SW480 (cell line): ENCODE measurements around the gene HOXC9.
A peak's percentile ranks its signal among the peaks of the same experiment; 100 is the strongest.

Source experiments
- DNase-seq: peaks from one replicate; pipeline ENCODE4 v3.0.0-alpha.2; 2016; ENCODE audit warnings: low spot score

The HOXC9 gene

GRCh38 chr12:53976172-53976822 lies 23.7 kb upstream of the HOXC9 start:
- DNase-seq: no peak

DNA sequence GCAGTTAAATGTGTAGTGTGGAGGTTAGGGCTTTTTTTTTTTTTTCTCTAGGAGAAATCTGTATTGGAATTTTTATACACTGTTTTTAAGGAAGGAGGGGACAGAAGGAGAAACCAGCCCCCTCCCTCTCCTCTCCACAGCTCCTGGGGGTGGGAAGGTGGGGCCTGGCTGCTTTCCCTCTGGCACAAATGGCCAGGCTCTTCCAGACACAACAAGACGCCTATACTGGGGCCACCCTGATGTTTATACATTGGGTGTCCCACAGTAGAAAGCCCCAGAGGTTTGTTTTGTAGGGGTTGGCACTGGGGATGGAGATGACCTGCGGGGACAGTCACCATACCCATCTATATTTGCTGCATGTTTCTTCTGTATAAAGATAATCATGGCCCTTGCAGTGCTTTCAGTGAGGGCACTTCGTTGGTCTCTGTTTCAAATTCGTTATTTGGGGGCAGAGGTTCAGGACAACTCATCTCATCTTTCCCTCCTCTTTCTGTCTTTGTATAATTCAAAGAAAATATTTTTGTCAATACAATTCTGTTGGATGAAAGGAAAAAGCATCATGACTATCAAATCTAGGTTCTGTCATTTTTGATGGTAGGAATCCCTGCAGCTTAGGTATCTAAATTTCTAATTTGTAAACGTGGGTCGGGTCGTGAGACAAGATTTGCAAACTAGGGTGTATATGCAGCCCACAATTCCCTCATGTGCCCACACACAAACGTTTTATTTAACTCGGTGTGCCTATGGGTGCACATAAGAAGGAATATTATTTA lies 23.0 kb upstream of the HOXC9 start:
- DNase-seq: no peak

DNA sequence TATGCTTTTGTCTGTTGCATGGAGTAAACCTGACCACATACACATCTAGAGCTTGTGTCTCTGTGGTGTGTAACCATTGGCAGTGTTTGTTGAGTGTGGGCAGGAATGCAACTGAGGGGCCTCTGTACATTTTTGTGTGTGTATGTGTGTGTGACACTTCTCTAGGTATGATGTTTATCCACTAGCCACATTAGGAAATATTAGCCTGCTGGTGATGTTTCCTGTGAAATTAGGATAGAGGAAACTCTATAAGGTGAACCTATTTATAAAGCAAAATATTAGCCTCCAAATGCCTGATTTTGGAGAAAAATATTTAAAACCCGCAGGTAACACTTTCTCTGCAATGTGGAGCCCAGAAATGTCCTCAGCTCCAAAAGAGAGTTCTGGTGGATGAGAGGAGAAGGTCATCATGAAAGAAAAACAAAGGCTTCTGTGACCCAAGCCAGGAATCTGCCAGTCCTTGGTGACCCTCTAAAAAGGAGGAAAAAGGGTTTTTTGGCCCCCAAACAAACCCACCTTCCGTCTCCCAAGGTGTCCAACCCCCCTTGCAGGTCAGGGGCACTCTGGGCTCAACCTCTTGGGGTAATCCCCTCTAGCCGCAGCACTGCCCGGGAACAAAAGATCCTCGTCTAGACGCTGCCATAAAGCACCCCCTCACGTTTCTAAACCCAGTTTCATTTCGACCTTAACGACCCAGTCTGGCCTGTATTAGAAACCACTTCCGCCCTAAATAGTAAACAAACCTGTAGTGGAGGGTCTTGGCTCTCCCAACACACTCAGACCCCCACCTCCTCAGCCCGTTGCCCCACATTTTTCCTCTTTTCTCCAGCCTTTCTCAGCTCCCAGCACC lies 22.1 kb upstream of the HOXC9 start:
- DNase-seq: peak; percentile 68

DNA sequence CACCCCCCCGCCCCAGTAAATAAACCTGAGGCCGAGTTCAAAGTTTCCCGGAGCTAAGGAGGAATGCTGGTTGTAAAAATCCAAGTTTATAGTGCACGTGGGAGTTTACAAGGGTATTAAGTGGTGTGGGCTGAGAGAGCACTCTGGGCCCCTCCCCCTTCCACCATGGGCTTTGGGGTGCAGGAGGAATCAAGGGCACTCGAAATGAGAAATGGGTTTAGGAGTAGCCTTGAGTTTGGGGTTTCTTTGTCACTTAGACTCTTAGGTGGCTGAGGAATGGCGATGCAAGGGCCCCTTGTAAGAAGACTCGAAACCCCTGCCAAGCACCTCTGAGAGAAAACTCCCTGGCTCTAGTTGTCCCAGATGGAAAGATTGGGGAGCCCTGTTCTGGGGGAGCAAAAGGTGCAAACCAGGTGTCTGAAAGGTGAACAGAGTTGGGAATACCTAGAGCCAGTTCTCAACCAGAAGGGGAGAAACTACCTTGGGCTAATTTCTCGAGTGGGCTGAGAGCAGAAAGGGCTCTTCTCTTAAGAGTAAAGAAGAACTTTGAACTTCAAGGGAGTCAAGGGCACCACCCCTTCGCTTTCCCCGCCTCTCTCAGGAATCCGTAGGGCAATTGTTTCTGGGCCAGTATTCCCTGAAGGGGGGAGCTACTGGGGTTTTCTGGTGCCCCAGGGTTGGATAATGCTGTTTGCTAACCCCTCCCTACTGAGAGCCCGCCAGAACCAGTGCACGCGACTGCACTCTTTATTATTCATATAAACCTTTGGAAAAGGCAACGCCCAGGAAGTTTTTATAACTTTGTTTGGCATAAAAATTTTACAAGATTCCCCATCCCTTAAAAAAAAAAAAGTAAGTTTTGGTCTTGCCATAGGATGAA lies 21.2 kb upstream of the HOXC9 start:
- peak; percentile 88 for DNase-seq

DNA sequence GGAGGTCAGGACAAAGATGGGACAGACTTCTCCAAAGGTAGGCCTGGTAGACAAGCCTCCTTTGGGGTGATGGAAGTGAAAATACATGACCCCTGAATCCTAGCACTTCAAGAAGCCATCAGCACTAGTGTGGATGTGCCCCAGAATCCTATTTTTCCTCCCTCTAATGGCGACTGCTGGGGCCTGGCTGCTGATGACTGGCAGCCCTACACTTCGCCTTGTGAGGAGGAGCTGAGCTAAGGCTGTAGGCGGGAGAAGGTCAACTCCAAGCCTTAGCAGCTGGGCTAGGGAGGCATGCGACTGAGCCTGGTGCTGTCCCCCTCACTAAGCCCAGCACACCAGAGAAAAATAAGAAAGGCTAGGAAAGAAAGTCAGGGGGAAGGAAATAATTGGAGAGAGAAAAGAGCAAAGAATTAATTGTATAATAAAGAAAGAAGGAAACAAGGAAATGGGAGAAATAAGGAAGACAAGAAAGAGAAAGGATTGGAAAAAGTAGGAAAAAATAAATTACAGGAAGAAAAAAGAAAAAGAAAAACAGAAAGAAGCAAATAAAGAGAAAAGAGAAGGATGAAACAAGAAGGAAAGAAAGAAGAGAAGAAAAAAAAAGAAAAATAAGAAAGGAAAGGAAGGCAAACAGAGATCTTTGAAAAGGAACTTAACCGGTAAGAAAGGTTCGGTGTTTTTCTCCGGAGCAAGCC lies 19.7 kb upstream of the HOXC9 start:
- no peak for DNase-seq

DNA sequence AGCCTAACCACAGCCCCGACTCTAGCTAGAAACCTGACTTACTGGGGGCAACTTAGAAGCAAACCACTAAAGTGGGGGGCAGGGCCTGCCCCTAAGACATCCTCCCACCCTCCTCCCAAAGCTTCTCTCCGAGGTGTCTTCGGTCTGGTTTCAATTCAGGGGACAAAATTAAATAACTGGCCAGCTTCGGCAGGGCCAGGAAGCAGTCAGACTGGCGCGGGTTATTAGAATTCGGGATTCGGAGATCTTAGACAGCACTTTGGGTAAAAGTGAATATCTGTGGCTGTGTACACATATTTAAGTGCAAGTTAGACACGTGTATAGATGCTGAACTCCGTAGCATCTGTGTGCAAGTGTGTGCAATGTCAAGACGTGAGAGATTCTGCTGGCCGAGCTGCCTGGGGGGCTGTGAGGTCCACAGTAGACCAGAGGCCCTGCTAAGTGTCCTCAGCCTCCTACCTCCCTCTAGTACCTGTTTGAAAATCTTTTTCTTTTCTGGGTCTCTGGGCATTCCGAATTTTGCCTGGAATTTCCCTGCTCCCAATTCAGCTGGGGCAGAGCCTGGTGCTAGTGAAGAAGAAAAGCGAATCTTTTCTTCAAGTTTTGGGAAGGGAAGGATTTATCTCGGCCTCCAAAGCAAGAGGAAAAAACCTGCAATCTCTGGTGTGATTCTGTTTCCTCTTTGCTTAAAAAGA lies 19.0 kb upstream of the HOXC9 start:
- DNase-seq: no peak

- no peak for DNase-seq
Measured at GRCh38 chr12:53981634-53982565, 18.1 kb upstream of the HOXC9 start.

- DNase-seq: no peak
Measured at GRCh38 chr12:53982648-53983567, 17.1 kb upstream of the HOXC9 start.

GRCh38 chr12:53983568-53983949 lies 16.4 kb upstream of the HOXC9 start:
- DNase-seq: no peak

GRCh38 chr12:53983950-53984572 lies 15.9 kb upstream of the HOXC9 start:
- DNase-seq: no peak

DNA sequence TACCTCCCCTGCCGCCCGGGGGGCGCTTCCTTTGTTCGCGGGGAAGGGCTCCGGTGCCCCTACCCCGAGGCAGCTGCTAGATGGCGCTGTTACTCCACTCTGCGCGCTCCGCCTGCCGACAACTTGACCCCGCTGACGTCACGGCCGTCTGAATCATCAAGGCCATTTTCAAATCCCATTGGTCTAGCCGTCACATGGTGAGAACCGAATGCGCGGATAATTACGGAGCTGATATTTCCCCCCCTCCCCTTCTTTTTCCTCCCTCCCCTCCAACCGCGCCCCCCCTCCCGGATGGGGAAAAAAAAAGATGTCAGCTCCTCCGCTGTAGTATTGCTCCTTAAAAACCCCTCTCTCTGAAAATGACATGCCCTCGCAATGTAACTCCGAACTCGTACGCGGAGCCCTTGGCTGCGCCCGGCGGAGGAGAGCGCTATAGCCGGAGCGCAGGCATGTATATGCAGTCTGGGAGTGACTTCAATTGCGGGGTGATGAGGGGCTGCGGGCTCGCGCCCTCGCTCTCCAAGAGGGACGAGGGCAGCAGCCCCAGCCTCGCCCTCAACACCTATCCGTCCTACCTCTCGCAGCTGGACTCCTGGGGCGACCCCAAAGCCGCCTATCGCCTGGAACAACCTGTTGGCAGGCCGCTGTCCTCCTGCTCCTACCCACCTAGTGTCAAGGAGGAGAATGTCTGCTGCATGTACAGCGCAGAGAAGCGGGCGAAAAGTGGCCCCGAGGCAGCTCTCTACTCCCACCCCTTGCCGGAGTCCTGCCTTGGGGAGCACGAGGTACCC lies 14.9 kb upstream of the HOXC9 start, which contains the start of gene HOXC10:
Gene HOXC10, plus strand, starts transcription at position 246 of the 791 bp plus-strand sequence. Its CDS starts 114 bp downstream, at position 360.
- peak; percentile 94 for DNase-seq

DNA sequence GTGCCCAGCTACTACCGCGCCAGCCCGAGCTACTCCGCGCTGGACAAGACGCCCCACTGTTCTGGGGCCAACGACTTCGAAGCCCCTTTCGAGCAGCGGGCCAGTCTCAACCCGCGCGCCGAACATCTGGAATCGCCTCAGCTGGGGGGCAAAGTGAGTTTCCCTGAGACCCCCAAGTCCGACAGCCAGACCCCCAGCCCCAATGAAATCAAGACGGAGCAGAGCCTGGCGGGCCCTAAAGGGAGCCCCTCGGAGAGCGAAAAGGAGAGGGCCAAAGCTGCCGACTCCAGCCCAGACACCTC lies 14.3 kb upstream of the HOXC9 start:
- DNase-seq: no peak

GRCh38 chr12:53985994-53986685 lies 13.8 kb upstream of the HOXC9 start:
- DNase-seq: peak; percentile 49

GRCh38 chr12:53986686-53987483 lies 13.1 kb upstream of the HOXC9 start:
- no peak for DNase-seq

DNA sequence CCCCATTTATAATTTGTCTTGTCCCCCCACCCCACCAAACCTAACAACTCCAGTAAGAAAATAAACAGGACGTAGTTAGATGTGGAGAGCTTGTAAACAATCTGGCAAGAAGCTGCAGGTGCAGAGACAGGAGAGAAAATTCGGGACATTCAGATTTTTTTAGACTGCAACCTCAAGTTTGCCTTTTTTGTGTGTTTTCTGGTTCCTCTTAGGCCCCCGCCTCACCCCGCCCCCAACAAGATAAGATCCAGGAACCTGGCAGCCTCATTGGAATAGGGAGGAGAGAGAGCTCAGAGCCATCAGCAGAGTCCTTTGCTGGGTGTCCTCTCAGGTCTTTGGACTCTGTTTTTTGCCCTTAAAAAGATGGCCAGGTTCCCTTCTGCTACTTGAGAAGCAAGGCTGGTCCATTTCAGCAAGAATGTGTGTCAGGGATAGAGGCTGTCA lies 12.2 kb upstream of the HOXC9 start:
- DNase-seq: no peak
